Tibial nerve (tissue), 4 donors: ENCODE measurements around the gene C1orf105. TPM values are rescaled to one million over a fixed set of nuclear protein-coding genes. Genes with fewer than 3 reads are reported as not detected.
A peak's percentile ranks its signal among the peaks of the same experiment; 100 is the strongest.

Experiments
- DNase-seq, 2 donors: peaks; one replicate each; pipeline ENCODE4 v3.0.0-alpha.2; 2019; ENCODE audit warnings: low spot score in 2 of 2
- H3K27ac ChIP-seq, 4 donors: fragments of 200-600 bp; sonication (generic) in 3 of 4; one replicate each; pipeline ENCODE4 v1.5.1; 2017 to 2019; ENCODE audit warnings: mild to moderate bottlenecking in 1 of 4
- H3K27me3 ChIP-seq, 2 donors: fragments of 200-600 bp; sonication (generic) in 1 of 2; one replicate each; pipeline versions ENCODE4 v1.5.1 to v1.6.0; 2017 to 2019
- H3K36me3 ChIP-seq, 3 donors: fragments of 200-600 bp; sonication (generic); one replicate each; pipeline ENCODE4 v1.5.1; 2018 to 2019
- H3K4me1 ChIP-seq, 4 donors: fragments of 200-600 bp; sonication (generic) in 3 of 4; one replicate each; pipeline ENCODE4 v1.5.1; 2017 to 2019
- H3K4me3 ChIP-seq, 4 donors: fragments of 200-600 bp; sonication (generic) in 3 of 4; one replicate each; pipeline ENCODE4 v1.5.1; 2017 to 2019; ENCODE audit warnings: mild to moderate bottlenecking in 1 of 4, moderate library complexity in 1 of 4
- H3K9me3 ChIP-seq, 4 donors: fragments of 200-600 bp; sonication (generic) in 3 of 4; one replicate each; pipeline ENCODE4 v1.5.1; 2017 to 2019
- EP300 ChIP-seq, 2 donors: sonication (generic); formaldehyde crosslinking; IDR thresholded peaks; one replicate each; pipeline ENCODE4 v1.6.1; 2017; ENCODE audit warnings: antibody characterized with exemption in 2 of 2, mild to moderate bottlenecking in 1 of 2
- POLR2A ChIP-seq, 2 donors: fragments of 450-650 bp; IDR thresholded peaks; one replicate each; pipeline ENCODE4 v1.6.1; 2017; ENCODE audit warnings: antibody characterized with exemption in 2 of 2, mild to moderate bottlenecking in 2 of 2, moderate library complexity in 2 of 2
- WGBS, 2 donors: methylation state at CpG; one replicate each; pipeline ENCODE4 v1.1.5; 2018; 5-methylcytosine and 5-hydroxymethylcytosine counted together
- total RNA-seq, 4 donors: library from RNA; depleted of rRNA; stranded (reverse); fragments of >200 nt; gene quantifications; one replicate each; pipeline ENCODE4 v1.1.0, GENCODE V29; 2016
- TF ChIP-seq, protein P1 (sequence below), 5 experiments: fragments of 200-600 bp in 3 of 5; fragments of 450-650 bp in 2 of 5; sonication (generic) in 3 of 5; IDR thresholded peaks; one replicate each; pipeline ENCODE4 v1.5.1; 2016 to 2019; ENCODE audit warnings: antibody characterized with exemption in 5 of 5, mild to moderate bottlenecking in 3 of 5, moderate library complexity in 2 of 5

Gene C1orf105
- total RNA-seq, 4 donors from 2014 or later, result not detected

DNA sequence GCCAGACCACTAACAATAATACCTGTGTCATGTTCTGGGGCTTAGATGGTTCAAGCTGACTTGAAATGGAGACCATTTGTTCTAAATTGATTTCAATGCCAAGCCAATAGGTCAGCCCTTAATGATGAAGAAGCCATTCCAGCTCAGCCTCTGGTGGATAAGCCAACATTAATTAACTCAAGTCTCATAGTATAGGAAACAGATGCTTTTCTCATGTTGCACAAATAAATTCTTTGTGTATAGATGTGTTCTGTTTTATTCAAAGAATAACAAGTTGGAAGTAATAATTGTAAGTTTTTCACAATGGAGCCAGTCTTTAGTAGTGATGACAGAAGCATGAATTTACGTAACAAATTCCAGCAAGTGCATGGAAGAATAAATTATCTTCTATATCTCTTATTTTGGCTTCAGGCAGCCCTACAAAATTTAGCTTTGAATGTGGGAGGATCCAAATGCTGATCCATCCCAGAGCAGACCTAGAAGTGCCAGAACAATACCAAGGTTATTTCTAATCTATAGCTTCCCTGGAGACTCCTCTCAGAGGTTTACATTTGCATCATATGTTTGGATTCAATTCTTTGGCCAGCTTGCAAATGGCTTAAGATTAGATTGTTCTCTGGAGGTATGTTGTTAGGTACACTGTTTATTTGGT lies 42.2 kb upstream of the C1orf105 start:
- no peak for TF ChIP-seq POLR2A (IDR thresholded peaks at IDR 0.05)
- no peak for TF ChIP-seq EP300 (IDR thresholded peaks at IDR 0.05)
- TF ChIP-seq, protein P1, sequence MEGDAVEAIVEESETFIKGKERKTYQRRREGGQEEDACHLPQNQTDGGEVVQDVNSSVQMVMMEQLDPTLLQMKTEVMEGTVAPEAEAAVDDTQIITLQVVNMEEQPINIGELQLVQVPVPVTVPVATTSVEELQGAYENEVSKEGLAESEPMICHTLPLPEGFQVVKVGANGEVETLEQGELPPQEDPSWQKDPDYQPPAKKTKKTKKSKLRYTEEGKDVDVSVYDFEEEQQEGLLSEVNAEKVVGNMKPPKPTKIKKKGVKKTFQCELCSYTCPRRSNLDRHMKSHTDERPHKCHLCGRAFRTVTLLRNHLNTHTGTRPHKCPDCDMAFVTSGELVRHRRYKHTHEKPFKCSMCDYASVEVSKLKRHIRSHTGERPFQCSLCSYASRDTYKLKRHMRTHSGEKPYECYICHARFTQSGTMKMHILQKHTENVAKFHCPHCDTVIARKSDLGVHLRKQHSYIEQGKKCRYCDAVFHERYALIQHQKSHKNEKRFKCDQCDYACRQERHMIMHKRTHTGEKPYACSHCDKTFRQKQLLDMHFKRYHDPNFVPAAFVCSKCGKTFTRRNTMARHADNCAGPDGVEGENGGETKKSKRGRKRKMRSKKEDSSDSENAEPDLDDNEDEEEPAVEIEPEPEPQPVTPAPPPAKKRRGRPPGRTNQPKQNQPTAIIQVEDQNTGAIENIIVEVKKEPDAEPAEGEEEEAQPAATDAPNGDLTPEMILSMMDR (IDR thresholded peaks at IDR 0.05), result no peak
- no peaks in the 10 kb centered on the region for H3K36me3 ChIP-seq
- WGBS, 2 donors, result 46 to 70% methylated on average over 1 of the region's 1 CpG

DNA sequence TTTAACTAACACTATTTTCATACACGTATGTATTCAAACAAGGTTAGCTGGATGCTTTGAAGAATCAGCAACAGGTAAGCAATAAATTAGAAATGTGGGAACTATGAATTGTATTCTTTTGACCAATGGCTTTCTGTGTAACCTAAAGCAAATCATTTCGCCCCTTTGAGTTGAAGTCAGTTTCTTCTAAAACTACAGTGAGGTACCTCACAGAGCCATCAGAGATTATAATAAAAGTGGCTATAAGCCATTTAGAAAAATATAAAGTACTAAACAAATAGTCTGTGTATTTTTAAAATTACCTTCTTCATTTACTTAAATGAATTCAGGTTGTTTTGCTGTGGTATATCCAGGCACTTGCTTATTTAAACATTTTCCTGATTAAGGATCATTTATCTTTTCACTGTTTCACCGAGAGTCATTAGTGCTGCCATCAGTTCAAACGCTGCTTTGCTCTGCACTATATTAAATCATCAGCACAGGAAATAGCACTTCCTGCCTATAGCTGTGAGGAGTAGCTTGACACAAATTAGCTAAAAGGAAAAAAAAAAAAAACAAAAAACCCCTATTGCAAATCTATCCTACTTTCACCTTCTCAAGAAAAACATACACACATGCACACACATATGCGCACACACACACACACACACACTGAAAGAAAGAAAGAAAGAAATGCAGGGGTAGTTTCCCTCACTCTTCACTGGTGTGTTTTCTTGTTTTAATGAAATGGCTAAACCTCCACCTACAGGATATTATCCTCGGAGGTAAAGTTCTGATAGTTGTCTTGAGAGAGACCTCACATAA lies 39.8 kb upstream of the C1orf105 start:
- Histone ChIP-seq H3K4me3 (no peak overlapping the region), H3K4me1 (peaks cover 0 to 32% (median 4%) of the 10 kb centered on the region in 4 donors), H3K27me3 (no peaks in the 10 kb centered on the region), H3K27ac (peak overlapping the region in 1 of 4 donors; percentile 31), H3K9me3 (no peaks in the 10 kb centered on the region), H3K36me3 (no peaks in the 10 kb centered on the region)
- no peak for DNase-seq
- TF ChIP-seq EP300 (IDR thresholded peaks at IDR 0.05) (no peak), POLR2A (IDR thresholded peaks at IDR 0.05) (no peak)
- TF ChIP-seq, protein P1 (IDR thresholded peaks at IDR 0.05), result no peak
- WGBS, 2 donors, result 42 to 48% methylated on average over 6 of the region's 6 CpGs

More for the DNA sequence above, 42.2 kb upstream of the C1orf105 start:
- no peak for DNase-seq
- Histone ChIP-seq H3K27me3 (no peaks in the 10 kb centered on the region), H3K9me3 (no peaks in the 10 kb centered on the region), H3K4me1 (peaks cover 0 to 16% (median under 1%) of the 10 kb centered on the region in 4 donors), H3K4me3 (no peak overlapping the region), H3K27ac (no peak overlapping the region)

DNA sequence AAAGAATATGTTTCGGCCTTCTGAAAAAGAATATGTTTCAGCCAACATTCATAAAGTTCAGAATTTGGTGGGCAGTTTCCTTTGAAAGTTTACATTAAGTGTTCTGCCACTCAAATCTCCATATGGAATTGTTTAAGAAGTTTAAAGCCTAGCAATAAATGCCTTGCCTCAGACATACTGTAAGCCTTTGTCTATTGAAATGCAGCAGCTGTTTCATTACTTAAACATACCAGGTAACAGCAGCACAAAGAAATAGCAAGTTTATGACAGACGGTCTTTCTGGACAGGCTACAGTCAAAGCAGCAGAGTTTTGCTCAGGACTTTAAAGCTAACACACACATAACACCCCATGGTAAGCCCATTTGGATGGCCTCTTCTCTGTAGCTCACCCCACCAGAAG lies 38.5 kb upstream of the C1orf105 start:
- H3K27me3 ChIP-seq, result no peaks in the 10 kb centered on the region
- TF ChIP-seq EP300 (IDR thresholded peaks at IDR 0.05), result no peak
- TF ChIP-seq POLR2A (IDR thresholded peaks at IDR 0.05), result no peak
- TF ChIP-seq, protein P1 (IDR thresholded peaks at IDR 0.05), result no peak
- no peaks in the 10 kb centered on the region for H3K36me3 ChIP-seq
- WGBS, 2 donors, result 53 to 64% methylated on average over 2 of the region's 2 CpGs
- no peak overlapping the region for H3K4me3 ChIP-seq
- H3K4me1 ChIP-seq, result peaks cover 0 to 32% (median 4%) of the 10 kb centered on the region in 4 donors
- no peak overlapping the region for H3K27ac ChIP-seq
- no peaks in the 10 kb centered on the region for H3K9me3 ChIP-seq
- no peak for DNase-seq

DNA sequence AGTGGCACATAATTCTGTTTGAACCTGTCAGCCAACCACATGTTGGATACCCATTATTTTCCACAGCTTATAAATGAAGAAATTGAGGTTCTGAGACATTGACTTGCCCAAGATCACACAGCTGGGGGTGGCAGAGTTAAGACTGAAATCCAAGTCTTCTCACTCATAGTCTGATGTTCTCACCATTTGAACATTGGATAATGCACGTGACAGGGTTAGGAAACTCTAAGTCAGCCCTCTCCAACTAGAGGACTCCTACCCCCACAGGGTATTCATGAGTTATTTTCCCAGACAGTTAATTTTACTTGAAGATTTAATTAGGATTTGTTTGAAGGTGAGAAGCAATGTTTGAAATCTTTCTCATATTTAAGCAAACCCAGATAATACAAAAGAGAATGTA lies 38.1 kb upstream of the C1orf105 start:
- 73 to 83% methylated on average over 1 of the region's 1 CpG for WGBS, 2 donors
- H3K27ac ChIP-seq, result no peak overlapping the region
- no peak for DNase-seq
- no peaks in the 10 kb centered on the region for H3K9me3 ChIP-seq
- H3K4me1 ChIP-seq, result peaks cover 0 to 32% (median 4%) of the 10 kb centered on the region in 4 donors
- H3K4me3 ChIP-seq, result no peak overlapping the region
- no peaks in the 10 kb centered on the region for H3K36me3 ChIP-seq
- TF ChIP-seq POLR2A (IDR thresholded peaks at IDR 0.05) (no peak), EP300 (IDR thresholded peaks at IDR 0.05) (no peak)
- TF ChIP-seq, protein P1 (IDR thresholded peaks at IDR 0.05), result no peak
- H3K27me3 ChIP-seq, result no peaks in the 10 kb centered on the region

DNA sequence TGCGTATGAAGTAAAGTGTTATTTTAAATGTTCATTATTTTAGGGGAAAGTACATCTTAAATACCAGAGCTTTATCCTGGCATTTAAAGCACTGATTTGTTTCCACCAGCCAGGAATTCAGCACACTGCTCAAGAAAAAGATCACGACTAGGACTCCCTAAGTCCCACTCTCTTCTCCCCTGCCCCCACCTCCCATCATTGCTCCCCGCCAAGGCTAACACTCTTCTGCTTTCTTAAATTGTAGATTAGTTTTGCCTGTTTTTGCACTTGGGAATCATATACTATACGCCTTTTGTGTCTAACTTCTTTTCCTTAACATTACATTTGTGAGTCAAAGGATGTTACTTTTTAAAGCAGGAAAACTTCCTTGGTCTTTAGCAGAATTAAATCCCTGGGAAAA lies 37.5 kb upstream of the C1orf105 start:
- no peak for DNase-seq
- no peak overlapping the region for H3K4me3 ChIP-seq
- TF ChIP-seq POLR2A (IDR thresholded peaks at IDR 0.05) (no peak), EP300 (IDR thresholded peaks at IDR 0.05) (no peak)
- TF ChIP-seq, protein P1 (IDR thresholded peaks at IDR 0.05), result no peak
- no peaks in the 10 kb centered on the region for H3K27me3 ChIP-seq
- H3K4me1 ChIP-seq, result peaks cover 0 to 32% (median 4%) of the 10 kb centered on the region in 4 donors
- WGBS, 2 donors, result 46 to 47% methylated on average over 4 of the region's 4 CpGs
- H3K9me3 ChIP-seq, result no peaks in the 10 kb centered on the region
- H3K27ac ChIP-seq, result peak overlapping the region in 2 of 4 donors; percentile 6 to 31
- H3K36me3 ChIP-seq, result no peaks in the 10 kb centered on the region
